ENCODE results near the gene CCDC88A.

Gene CCDC88A

DNA sequence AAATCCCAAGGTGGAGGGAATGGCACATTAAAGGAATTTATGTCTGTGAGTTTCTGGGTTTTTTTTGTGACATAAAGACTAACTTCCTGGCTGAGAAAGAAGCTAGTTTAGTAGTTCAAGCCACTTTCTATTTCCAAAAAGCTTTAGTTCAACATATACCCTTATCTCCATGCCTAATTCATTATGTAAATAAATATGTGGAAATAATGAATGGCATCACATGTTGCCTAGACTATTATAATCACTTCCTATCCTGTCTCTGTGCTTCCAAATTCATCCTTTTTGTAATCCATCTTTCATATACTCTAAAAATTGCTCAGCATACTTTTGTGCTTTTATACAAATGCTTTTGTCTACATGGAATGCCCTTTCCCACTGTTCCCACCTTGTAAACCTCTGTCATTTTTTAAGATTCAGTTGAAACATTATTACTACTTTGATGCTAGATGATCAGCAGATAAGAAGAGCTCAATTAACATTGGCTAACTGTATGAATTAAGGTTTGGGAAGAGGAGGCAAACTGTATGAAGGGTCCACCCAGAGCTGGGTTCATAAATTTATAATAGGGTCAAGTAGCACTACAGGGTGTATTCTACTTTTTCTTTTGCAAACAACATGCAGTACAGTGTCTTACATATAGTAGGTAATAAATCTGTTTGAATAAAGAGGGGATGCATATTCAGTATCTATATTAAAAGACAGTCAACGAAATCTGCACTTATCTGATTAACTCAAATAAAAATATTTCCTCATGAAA, 88.9 kb downstream of the CCDC88A start:
- TF ChIP-seq, protein P1, sequence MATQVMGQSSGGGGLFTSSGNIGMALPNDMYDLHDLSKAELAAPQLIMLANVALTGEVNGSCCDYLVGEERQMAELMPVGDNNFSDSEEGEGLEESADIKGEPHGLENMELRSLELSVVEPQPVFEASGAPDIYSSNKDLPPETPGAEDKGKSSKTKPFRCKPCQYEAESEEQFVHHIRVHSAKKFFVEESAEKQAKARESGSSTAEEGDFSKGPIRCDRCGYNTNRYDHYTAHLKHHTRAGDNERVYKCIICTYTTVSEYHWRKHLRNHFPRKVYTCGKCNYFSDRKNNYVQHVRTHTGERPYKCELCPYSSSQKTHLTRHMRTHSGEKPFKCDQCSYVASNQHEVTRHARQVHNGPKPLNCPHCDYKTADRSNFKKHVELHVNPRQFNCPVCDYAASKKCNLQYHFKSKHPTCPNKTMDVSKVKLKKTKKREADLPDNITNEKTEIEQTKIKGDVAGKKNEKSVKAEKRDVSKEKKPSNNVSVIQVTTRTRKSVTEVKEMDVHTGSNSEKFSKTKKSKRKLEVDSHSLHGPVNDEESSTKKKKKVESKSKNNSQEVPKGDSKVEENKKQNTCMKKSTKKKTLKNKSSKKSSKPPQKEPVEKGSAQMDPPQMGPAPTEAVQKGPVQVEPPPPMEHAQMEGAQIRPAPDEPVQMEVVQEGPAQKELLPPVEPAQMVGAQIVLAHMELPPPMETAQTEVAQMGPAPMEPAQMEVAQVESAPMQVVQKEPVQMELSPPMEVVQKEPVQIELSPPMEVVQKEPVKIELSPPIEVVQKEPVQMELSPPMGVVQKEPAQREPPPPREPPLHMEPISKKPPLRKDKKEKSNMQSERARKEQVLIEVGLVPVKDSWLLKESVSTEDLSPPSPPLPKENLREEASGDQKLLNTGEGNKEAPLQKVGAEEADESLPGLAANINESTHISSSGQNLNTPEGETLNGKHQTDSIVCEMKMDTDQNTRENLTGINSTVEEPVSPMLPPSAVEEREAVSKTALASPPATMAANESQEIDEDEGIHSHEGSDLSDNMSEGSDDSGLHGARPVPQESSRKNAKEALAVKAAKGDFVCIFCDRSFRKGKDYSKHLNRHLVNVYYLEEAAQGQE (IDR thresholded peaks at IDR 0.05; ENCODE audit: insufficient read depth in 1 of 2, low read depth in 2 of 2, low read length in 2 of 2): no peak
- TF ChIP-seq POLR2AphosphoS5 (IDR thresholded peaks at IDR 0.05; ENCODE audit: low read depth, low read length) (no peak), FOXP2 (optimal IDR thresholded peaks at IDR 0.05; ENCODE audit: borderline replicate concordance, extremely low read depth, extremely low read length, insufficient read depth) (no peak), SIN3A (IDR thresholded peaks at IDR 0.05; ENCODE audit: borderline replicate concordance, insufficient read depth, low read length) (no peak), TAF1 (IDR thresholded peaks at IDR 0.05; ENCODE audit: borderline replicate concordance, insufficient read depth, low read length) (no peak)

- TF ChIP-seq FOXP2 (optimal IDR thresholded peaks at IDR 0.05; ENCODE audit: borderline replicate concordance, extremely low read depth, extremely low read length, insufficient read depth): no peak
- TF ChIP-seq TAF1 (IDR thresholded peaks at IDR 0.05; ENCODE audit: borderline replicate concordance, insufficient read depth, low read length): no peak
- no peak for TF ChIP-seq SIN3A (IDR thresholded peaks at IDR 0.05; ENCODE audit: borderline replicate concordance, insufficient read depth, low read length)
- no peak for TF ChIP-seq POLR2AphosphoS5 (IDR thresholded peaks at IDR 0.05; ENCODE audit: low read depth, low read length)
- TF ChIP-seq, protein P1 (IDR thresholded peaks at IDR 0.05; ENCODE audit: insufficient read depth in 1 of 2, low read depth in 2 of 2, low read length in 2 of 2): no peak
Observed at GRCh38 chr2:55327470-55328230, 92.0 kb downstream of the CCDC88A start.

GRCh38 chr2:55314985-55315384, 104.7 kb downstream of the CCDC88A start:
- no peak for TF ChIP-seq POLR2AphosphoS5 (IDR thresholded peaks at IDR 0.05; ENCODE audit: low read depth, low read length)
- no peak for TF ChIP-seq FOXP2 (optimal IDR thresholded peaks at IDR 0.05; ENCODE audit: borderline replicate concordance, extremely low read depth, extremely low read length, insufficient read depth)
- TF ChIP-seq TAF1 (IDR thresholded peaks at IDR 0.05; ENCODE audit: borderline replicate concordance, insufficient read depth, low read length): no peak
- TF ChIP-seq, protein P1 (IDR thresholded peaks at IDR 0.05; ENCODE audit: insufficient read depth in 1 of 2, low read depth in 2 of 2, low read length in 2 of 2): no peak
- TF ChIP-seq SIN3A (IDR thresholded peaks at IDR 0.05; ENCODE audit: borderline replicate concordance, insufficient read depth, low read length): no peak

GRCh38 chr2:55311444-55311870, 108.2 kb downstream of the CCDC88A start:
- no peak for TF ChIP-seq FOXP2 (optimal IDR thresholded peaks at IDR 0.05; ENCODE audit: borderline replicate concordance, extremely low read depth, extremely low read length, insufficient read depth)
- no peak for TF ChIP-seq POLR2AphosphoS5 (IDR thresholded peaks at IDR 0.05; ENCODE audit: low read depth, low read length)
- TF ChIP-seq TAF1 (IDR thresholded peaks at IDR 0.05; ENCODE audit: borderline replicate concordance, insufficient read depth, low read length): no peak
- no peak for TF ChIP-seq SIN3A (IDR thresholded peaks at IDR 0.05; ENCODE audit: borderline replicate concordance, insufficient read depth, low read length)

DNA sequence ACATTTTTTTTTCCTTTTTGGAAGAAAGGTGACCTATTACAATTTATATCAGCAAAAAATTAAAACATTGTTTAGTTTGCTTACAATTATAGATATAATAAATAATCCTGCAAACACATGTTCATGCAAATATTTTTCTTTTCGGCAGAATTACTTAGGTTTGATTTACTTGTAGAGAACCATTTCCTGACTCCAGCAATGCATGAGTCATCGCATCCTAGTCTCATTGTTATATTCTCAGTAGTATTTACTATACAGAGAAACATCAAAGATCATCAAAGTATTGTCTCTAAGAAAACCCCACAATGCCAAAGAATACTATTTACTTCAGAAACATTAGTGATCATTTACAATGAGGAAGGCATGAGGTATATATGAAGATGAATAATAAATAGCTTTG, 110.2 kb downstream of the CCDC88A start:
- TF ChIP-seq, protein P1 (IDR thresholded peaks at IDR 0.05; ENCODE audit: insufficient read depth in 1 of 2, low read depth in 2 of 2, low read length in 2 of 2): no peak
- no peak for TF ChIP-seq FOXP2 (optimal IDR thresholded peaks at IDR 0.05; ENCODE audit: borderline replicate concordance, extremely low read depth, extremely low read length, insufficient read depth)
- TF ChIP-seq SIN3A (IDR thresholded peaks at IDR 0.05; ENCODE audit: borderline replicate concordance, insufficient read depth, low read length): no peak
- TF ChIP-seq TAF1 (IDR thresholded peaks at IDR 0.05; ENCODE audit: borderline replicate concordance, insufficient read depth, low read length): no peak
- no peak for TF ChIP-seq POLR2AphosphoS5 (IDR thresholded peaks at IDR 0.05; ENCODE audit: low read depth, low read length)
